Measurements from ENCODE around the gene ZNF132. TPM values are rescaled to one million over a fixed set of nuclear protein-coding genes. Genes with fewer than 3 reads are reported as not detected.
A peak's percentile ranks its signal among the peaks of the same experiment; 100 is the strongest.

ZNF132 gene
- total RNA-seq, 1 donor = 10.1 TPM

DNA sequence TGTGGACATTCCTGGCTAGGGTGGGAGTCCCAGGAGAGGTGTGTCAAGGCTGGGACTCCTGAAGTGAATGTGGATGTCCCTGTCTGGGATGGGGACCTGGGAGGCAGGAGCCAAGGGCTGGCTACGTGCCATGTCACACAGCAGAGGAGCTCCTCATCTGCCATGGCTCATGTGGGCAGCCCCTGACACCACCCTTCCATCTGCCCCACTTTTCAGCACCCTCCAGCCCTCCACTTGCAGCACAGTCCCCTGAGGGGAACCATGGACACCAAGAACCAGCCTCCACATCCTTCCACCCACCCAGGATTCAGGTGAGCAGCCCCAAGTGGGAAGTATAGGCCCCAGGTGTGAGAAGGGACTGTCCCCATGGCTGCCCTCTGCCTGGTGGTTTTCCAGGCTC, 37.9 kb upstream of the ZNF132 start:
- Histone ChIP-seq H3K27ac (ENCODE audit: low read depth, low read length) (no peak overlapping the region), H3K27me3 (ENCODE audit: insufficient read depth, low read length) (no peaks in the 10 kb centered on the region), H3K9me3 (ENCODE audit: low read depth, low read length) (no peaks in the 10 kb centered on the region), H3K36me3 (ENCODE audit: insufficient read depth, low read length) (peaks cover 2% of the 10 kb centered on the region), H3K79me2 (ENCODE audit: insufficient read depth, low read length) (no peaks in the 10 kb centered on the region), H4K20me1 (ENCODE audit: insufficient read depth, low read length) (no peaks in the 10 kb centered on the region), H3K4me1 (ENCODE audit: insufficient read depth, low read length) (peaks cover 18% of the 10 kb centered on the region), H3K4me3 (ENCODE audit: insufficient read depth, low read length) (no peak overlapping the region), H3K4me2 (ENCODE audit: insufficient read depth, low read length) (no peak overlapping the region), H2AFZ (ENCODE audit: low read length) (no peak overlapping the region)
- TF ChIP-seq, protein P1, sequence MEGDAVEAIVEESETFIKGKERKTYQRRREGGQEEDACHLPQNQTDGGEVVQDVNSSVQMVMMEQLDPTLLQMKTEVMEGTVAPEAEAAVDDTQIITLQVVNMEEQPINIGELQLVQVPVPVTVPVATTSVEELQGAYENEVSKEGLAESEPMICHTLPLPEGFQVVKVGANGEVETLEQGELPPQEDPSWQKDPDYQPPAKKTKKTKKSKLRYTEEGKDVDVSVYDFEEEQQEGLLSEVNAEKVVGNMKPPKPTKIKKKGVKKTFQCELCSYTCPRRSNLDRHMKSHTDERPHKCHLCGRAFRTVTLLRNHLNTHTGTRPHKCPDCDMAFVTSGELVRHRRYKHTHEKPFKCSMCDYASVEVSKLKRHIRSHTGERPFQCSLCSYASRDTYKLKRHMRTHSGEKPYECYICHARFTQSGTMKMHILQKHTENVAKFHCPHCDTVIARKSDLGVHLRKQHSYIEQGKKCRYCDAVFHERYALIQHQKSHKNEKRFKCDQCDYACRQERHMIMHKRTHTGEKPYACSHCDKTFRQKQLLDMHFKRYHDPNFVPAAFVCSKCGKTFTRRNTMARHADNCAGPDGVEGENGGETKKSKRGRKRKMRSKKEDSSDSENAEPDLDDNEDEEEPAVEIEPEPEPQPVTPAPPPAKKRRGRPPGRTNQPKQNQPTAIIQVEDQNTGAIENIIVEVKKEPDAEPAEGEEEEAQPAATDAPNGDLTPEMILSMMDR (IDR thresholded peaks at IDR 0.05; ENCODE audit: extremely low read depth, low read depth, low read length) = no peak
- no peak for DNase-seq (ENCODE audit: insufficient read length, low spot score, missing footprints)

DNA sequence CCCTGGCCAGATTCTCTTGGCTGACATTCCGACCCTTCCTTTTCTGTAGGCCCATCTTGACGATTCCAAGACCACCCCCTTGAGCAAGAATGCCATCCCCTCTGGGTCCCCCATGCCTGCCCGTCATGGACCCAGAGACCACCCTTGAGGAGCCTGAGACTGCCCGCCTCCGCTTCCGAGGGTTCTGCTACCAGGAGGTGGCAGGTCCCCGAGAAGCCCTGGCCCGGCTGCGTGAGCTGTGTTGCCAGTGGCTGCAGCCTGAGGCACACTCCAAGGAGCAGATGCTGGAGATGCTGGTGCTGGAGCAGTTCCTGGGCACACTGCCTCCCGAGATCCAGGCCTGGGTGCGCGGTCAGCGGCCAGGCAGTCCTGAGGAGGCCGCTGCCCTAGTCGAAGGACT, 37.2 kb upstream of the ZNF132 start:
- peak overlapping the region; percentile 96 for H3K27ac ChIP-seq (ENCODE audit: low read depth, low read length)
- peak overlapping the region; percentile 95 for H3K4me2 ChIP-seq (ENCODE audit: insufficient read depth, low read length)

DNA sequence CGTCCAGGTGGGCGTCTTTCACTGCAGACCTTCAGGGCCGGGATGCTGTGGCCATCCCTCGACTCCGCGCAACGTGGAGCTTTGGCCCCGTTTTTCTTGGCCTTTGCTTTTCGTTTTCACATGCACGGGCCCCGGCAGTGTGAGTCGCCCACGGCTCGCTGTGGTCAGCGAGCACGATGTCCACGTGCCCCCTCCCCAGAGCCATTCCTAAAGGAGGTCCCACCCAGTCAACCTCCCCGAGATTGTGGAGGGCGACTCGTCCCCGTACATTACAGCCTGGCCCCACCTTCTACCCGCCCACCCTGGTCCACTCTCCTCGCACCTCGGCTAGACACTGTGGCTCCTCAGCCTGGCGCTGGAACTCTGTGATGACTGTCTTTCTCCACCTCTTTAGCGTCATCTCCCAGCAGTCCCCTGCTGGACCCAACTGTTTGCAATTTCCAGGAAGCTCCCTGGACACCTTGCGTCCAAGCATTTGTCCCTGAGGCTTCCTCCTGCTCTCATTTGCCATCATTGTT, 36.6 kb upstream of the ZNF132 start:
- H3K4me3 ChIP-seq (ENCODE audit: insufficient read depth, low read length) = peak overlapping the region; percentile 80

More for the DNA sequence above, 37.2 kb upstream of the ZNF132 start:
- H3K4me1 ChIP-seq (ENCODE audit: insufficient read depth, low read length) = peaks cover 18% of the 10 kb centered on the region
- H3K27me3 ChIP-seq (ENCODE audit: insufficient read depth, low read length) = no peaks in the 10 kb centered on the region
- H2AFZ ChIP-seq (ENCODE audit: low read length) = peak overlapping the region; percentile 85
- no peaks in the 10 kb centered on the region for H3K9me3 ChIP-seq (ENCODE audit: low read depth, low read length)
- H3K36me3 ChIP-seq (ENCODE audit: insufficient read depth, low read length) = peaks cover 10% of the 10 kb centered on the region
- DNase-seq (ENCODE audit: insufficient read length, low spot score, missing footprints) = no peak
- no peaks in the 10 kb centered on the region for H3K79me2 ChIP-seq (ENCODE audit: insufficient read depth, low read length)
- peaks cover 2% of the 10 kb centered on the region for H4K20me1 ChIP-seq (ENCODE audit: insufficient read depth, low read length)
- peak overlapping the region; percentile 80 for H3K4me3 ChIP-seq (ENCODE audit: insufficient read depth, low read length)
- TF ChIP-seq, protein P1 (IDR thresholded peaks at IDR 0.05; ENCODE audit: extremely low read depth, low read depth, low read length) = no peak

DNA sequence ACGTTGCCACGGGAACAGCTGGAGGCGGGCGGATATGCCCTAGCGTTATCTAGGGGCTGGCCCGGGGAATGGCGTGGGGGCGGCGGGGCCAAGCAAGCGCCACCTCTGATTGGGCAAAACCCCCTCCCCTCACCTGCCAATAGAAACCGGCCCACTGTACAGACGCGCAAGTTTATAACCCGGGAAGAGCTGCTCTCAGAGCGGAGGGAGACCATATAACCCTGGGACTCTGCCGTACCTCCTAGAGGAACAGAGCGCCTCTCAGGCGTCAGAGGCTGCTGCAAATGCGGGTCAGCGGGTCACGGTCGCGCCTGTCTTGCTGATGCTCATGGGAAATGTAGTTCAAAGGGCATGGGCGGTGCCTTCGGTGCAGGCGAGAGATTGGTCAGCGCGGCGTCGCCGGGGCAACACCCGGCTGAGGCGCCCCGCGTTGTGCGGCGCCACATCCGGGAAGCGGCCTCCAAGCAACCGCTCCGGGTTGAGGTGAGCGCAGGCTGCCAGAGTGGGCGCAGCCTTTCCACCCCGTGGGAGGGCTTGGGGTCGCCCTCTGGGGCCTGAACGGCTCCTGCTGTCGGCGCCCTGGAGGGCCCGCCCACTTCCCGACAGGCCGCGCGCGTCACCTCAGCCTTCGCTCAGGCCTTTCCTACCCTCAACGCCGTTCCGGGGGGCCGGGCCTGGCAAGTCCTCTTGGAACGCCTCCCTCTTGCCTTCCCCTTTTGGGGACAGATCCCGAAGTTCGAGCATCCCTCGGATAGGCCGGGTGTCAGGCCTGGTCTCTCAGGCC, 36.0 kb upstream of the ZNF132 start, which contains the start of gene ZNF446:
ZNF446 (plus strand) TSS at position 639 of the 784 bp plus-strand sequence. CDS start 867 bp downstream, outside the sequence.
- TF ChIP-seq, protein P1 (IDR thresholded peaks at IDR 0.05; ENCODE audit: extremely low read depth, low read depth, low read length) = no peak
- Histone ChIP-seq H3K9me3 (ENCODE audit: low read depth, low read length) (no peaks in the 10 kb centered on the region), H3K4me1 (ENCODE audit: insufficient read depth, low read length) (peaks cover 18% of the 10 kb centered on the region), H3K27ac (ENCODE audit: low read depth, low read length) (peak within 1 kb of the TSS; percentile 96), H3K4me2 (ENCODE audit: insufficient read depth, low read length) (peak within 1 kb of the TSS; percentile 95), H3K27me3 (ENCODE audit: insufficient read depth, low read length) (no peaks in the 10 kb centered on the region), H2AFZ (ENCODE audit: low read length) (peak within 1 kb of the TSS; percentile 85), H3K79me2 (ENCODE audit: insufficient read depth, low read length) (no peaks in the 10 kb centered on the region), H3K4me3 (ENCODE audit: insufficient read depth, low read length) (peak within 1 kb of the TSS; percentile 80), H4K20me1 (ENCODE audit: insufficient read depth, low read length) (peaks cover 4% of the 10 kb centered on the region), H3K36me3 (ENCODE audit: insufficient read depth, low read length) (peaks cover 15% of the 10 kb centered on the region)
- DNase-seq (ENCODE audit: insufficient read length, low spot score, missing footprints) = peak; percentile 99

More for the DNA sequence above, 36.6 kb upstream of the ZNF132 start:
- no peak for DNase-seq (ENCODE audit: insufficient read length, low spot score, missing footprints)
- TF ChIP-seq, protein P1 (IDR thresholded peaks at IDR 0.05; ENCODE audit: extremely low read depth, low read depth, low read length) = no peak
- H3K4me2 ChIP-seq (ENCODE audit: insufficient read depth, low read length) = peak overlapping the region; percentile 95
- peaks cover 4% of the 10 kb centered on the region for H4K20me1 ChIP-seq (ENCODE audit: insufficient read depth, low read length)
- peak overlapping the region; percentile 96 for H3K27ac ChIP-seq (ENCODE audit: low read depth, low read length)
- H3K9me3 ChIP-seq (ENCODE audit: low read depth, low read length) = no peaks in the 10 kb centered on the region
- no peaks in the 10 kb centered on the region for H3K27me3 ChIP-seq (ENCODE audit: insufficient read depth, low read length)
- peak overlapping the region; percentile 85 for H2AFZ ChIP-seq (ENCODE audit: low read length)
- H3K4me1 ChIP-seq (ENCODE audit: insufficient read depth, low read length) = peaks cover 18% of the 10 kb centered on the region
- no peaks in the 10 kb centered on the region for H3K79me2 ChIP-seq (ENCODE audit: insufficient read depth, low read length)
- H3K36me3 ChIP-seq (ENCODE audit: insufficient read depth, low read length) = peaks cover 15% of the 10 kb centered on the region

All from osteoblast (primary cell).